ENCODE measurements around the gene CHGA.

DNA sequence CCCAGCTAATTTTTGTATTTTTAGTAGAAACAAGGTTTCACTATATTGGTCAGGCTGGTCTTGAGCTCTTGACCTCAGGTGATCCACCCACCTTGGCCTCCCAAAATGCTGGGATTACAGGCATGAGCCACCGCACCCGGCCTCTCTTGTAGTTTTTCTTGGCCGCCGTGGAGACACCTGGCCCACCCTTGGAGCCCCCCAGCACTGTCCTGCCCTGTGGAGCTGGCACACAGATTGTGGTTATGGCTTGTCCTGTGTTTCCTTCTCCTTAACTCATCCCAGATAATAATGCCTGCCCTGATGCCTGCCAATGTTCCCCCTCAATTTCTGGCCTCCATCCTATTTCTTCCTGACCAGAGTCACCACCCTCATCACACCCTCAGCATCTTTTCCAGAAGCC lies 57.9 kb downstream of the CHGA start:
- TF ChIP-seq, protein P1, sequence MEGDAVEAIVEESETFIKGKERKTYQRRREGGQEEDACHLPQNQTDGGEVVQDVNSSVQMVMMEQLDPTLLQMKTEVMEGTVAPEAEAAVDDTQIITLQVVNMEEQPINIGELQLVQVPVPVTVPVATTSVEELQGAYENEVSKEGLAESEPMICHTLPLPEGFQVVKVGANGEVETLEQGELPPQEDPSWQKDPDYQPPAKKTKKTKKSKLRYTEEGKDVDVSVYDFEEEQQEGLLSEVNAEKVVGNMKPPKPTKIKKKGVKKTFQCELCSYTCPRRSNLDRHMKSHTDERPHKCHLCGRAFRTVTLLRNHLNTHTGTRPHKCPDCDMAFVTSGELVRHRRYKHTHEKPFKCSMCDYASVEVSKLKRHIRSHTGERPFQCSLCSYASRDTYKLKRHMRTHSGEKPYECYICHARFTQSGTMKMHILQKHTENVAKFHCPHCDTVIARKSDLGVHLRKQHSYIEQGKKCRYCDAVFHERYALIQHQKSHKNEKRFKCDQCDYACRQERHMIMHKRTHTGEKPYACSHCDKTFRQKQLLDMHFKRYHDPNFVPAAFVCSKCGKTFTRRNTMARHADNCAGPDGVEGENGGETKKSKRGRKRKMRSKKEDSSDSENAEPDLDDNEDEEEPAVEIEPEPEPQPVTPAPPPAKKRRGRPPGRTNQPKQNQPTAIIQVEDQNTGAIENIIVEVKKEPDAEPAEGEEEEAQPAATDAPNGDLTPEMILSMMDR (IDR thresholded peaks at IDR 0.05 in 8 of 11, conservative IDR thresholded peaks at IDR 0.05 in 3 of 11) = no peak
- TF ChIP-seq POLR2AphosphoS5 (IDR thresholded peaks at IDR 0.05) = no peak
